Activated CD8-positive, alpha-beta memory T cell treated with anti-CD3 and anti-CD28 coated beads, Interleukin-2, amount 50 U/mL, for 24 hours (primary cell): ENCODE results near the gene TMEM125.
A peak's percentile ranks its signal among the peaks of the same experiment; 100 is the strongest.

Experiments used
- DNase-seq: peaks from one replicate; pipeline ENCODE4 v3.0.0-alpha.2; 2020; ENCODE audit errors: extremely low read depth

The TMEM125 gene

GRCh38 chr1:43269627-43270375 is at the start of gene TMEM125:
TMEM125 (plus strand) TSS chr1:43269983; CDS start chr1:43272723, 2,740 bp downstream.
- no peak for DNase-seq

GRCh38 chr1:43220905-43221778 is 48.6 kb upstream of the TMEM125 start:
- DNase-seq: no peak

GRCh38 chr1:43221797-43222196 is 48.0 kb upstream of the TMEM125 start:
- DNase-seq: no peak

- no peak for DNase-seq
Measured at GRCh38 chr1:43222879-43223278, 46.9 kb upstream of the TMEM125 start.

- DNase-seq: no peak
Measured at GRCh38 chr1:43225168-43225567, 44.6 kb upstream of the TMEM125 start.

- peak; percentile 76 for DNase-seq
Measured at GRCh38 chr1:43227143-43227764, 42.5 kb upstream of the TMEM125 start.

GRCh38 chr1:43229826-43230780 is 39.7 kb upstream of the TMEM125 start:
- no peak for DNase-seq

- no peak for DNase-seq
Measured at GRCh38 chr1:43232074-43232473, 37.7 kb upstream of the TMEM125 start.

- DNase-seq: no peak
Measured at GRCh38 chr1:43232482-43232881, 37.3 kb upstream of the TMEM125 start.

- no peak for DNase-seq
Measured at GRCh38 chr1:43233631-43234030, 36.2 kb upstream of the TMEM125 start.

GRCh38 chr1:43234267-43234666 is 35.5 kb upstream of the TMEM125 start:
- no peak for DNase-seq

- DNase-seq: no peak
Measured at GRCh38 chr1:43235040-43235439, 34.7 kb upstream of the TMEM125 start.

- no peak for DNase-seq
Measured at GRCh38 chr1:43235451-43236121, 34.2 kb upstream of the TMEM125 start.

GRCh38 chr1:43237121-43237520 is 32.7 kb upstream of the TMEM125 start:
- DNase-seq: no peak

- no peak for DNase-seq
Measured at GRCh38 chr1:43238085-43238484, 31.7 kb upstream of the TMEM125 start.

GRCh38 chr1:43238991-43239469 is 30.8 kb upstream of the TMEM125 start:
- no peak for DNase-seq

- DNase-seq: no peak
Measured at GRCh38 chr1:43239484-43239883, 30.3 kb upstream of the TMEM125 start.

GRCh38 chr1:43241413-43241836 is 28.4 kb upstream of the TMEM125 start:
- DNase-seq: no peak

- no peak for DNase-seq
Measured at GRCh38 chr1:43243299-43243698, 26.5 kb upstream of the TMEM125 start.

- DNase-seq: no peak
Measured at GRCh38 chr1:43246466-43247213, 23.1 kb upstream of the TMEM125 start.
